HG03432 (cell line): ENCODE data around the gene NEUROG3.
"Not testable (repeated sequence)": the region's sequence is repeated elsewhere in the genome, so short reads cannot be mapped to it uniquely, and the experiment has no call there.

ENCODE experiments used
- ATAC-seq: cut with Tn5 transposase; IDR thresholded peaks from one replicate; pipeline ENCODE4 v1.9.1; 2021; ENCODE audit warnings: mild to moderate bottlenecking, moderate library complexity; ENCODE audit not compliant: unreplicated experiment

Gene NEUROG3

DNA sequence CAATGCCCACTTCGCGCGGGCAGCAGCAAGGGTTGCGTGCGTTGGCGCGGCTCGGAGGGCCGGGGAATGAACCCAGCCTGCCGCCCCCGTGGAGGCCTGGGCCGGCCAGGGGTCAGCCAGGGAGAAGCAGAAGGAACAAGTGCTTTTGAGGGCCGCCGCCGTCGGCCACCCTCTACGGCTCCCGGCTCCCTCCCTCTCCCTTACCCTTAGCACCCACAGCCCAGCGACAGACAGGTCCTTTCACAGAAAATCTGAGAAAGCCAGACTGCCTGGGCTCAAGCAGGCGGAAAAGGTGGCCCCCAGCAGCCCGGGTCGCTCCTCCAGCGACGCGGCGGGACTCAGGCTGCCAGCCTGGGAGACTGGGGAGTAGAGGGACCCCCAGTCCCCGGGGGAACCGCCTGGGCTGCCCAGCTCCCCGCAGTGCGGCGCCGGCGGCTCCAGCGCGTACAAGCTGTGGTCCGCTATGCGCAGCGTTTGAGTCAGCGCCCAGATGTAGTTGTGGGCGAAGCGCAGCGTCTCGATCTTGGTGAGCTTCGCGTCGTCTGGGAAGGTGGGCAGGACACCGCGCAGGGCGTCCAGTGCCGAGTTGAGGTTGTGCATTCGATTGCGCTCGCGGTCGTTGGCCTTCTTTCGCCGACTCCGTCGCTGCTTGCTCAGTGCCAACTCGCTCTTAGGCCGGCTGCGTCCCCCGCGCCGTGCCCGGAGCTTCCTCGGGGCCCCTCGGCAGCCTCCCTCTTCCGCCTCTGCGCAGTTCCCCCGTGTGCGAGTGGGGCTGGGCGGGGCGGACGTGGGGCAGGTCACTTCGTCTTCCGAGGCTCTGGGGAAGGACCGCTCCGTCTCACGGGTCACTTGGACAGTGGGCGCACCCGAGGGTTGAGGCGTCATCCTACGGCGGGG, 815 bp downstream of the NEUROG3 start:
- ATAC-seq = no peak

DNA sequence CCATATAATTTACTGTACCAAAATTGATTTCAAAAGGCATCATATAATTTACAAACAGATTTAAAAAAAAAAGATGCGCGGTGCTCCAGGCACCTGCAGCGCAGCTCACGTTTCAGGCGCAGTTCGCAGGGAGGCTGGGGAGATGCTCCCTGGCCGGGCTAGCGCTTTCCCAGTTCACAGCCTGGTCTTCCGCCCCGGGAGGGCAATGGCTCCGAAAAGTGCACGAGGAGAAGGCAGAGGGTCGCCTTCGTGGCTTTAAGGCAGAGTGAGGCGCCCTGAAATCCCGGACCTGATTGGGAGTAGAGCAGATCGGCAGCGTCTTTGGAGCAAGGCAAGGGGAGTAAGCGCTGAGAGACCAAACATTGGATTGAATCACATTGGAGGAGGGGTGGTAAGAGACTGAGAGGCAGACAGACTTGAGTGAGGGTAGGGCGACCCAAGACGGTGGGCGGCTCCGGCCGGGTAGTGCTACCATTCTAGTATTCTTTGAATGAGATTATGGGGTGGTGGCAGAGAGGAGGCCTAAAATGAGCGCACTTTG, 1.5 kb downstream of the NEUROG3 start:
- no peak for ATAC-seq

DNA sequence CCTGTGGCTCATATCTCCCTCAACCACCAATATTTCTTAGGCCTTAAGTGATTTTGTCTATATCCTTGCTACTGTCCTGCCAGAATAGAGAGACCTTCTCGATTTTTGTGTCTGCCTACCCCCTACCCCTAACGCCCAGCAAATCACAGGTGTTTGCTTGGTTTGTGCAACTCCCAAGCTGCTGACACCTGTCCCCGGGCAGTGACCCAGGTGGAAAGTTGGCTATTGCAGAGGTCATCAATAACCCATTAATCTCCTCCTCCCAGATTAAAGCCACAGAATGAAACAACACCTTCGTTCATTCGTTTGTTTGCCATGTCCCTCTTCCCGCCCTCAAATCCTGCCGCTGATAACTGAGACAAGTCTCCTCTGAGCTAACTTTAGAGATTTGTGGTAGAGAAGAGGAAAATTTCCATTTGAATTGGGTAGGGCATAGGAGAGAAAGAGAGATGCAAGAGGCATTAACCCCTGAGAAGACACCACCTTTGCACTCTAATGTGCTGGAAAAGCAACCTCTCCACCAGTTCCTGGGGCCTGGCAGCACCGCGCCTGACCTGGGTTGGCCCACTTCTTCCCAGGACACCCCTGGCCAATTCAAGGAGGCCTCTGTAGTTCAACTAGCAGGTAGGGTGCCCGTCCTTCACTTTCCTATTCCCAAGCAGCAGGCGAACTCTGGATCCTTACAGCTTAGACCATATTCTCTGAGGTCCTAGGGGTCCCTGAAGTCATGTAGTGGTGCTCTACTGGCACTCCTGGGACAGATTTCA, 3.0 kb downstream of the NEUROG3 start:
- no peak for ATAC-seq

DNA sequence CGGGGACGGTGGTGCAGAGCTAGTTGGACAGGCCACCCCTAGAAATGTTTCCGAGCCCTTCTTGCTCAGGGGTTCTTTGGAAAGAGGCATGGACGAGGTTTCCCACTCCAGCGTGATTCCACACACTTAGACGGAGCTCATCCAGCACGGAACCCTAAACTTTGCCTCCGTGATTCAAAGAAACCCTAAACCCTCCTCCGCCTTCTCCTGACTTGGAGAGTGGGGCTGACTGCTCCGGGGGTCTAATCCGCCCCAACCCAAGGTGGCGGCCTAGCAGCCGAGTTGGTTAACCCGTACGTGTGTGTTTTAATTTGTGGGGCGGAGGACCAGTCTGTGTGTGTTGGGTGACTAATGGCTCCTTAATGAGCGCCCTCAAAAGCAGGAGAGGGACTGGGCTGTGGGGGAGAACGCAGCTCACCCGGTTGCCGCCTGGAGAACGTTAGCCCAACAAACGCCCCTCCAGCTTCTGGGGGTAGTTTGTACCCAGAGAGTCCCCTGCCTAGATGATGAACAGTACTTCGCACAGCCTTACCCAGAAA, 3.8 kb downstream of the NEUROG3 start:
- no peak for ATAC-seq

DNA sequence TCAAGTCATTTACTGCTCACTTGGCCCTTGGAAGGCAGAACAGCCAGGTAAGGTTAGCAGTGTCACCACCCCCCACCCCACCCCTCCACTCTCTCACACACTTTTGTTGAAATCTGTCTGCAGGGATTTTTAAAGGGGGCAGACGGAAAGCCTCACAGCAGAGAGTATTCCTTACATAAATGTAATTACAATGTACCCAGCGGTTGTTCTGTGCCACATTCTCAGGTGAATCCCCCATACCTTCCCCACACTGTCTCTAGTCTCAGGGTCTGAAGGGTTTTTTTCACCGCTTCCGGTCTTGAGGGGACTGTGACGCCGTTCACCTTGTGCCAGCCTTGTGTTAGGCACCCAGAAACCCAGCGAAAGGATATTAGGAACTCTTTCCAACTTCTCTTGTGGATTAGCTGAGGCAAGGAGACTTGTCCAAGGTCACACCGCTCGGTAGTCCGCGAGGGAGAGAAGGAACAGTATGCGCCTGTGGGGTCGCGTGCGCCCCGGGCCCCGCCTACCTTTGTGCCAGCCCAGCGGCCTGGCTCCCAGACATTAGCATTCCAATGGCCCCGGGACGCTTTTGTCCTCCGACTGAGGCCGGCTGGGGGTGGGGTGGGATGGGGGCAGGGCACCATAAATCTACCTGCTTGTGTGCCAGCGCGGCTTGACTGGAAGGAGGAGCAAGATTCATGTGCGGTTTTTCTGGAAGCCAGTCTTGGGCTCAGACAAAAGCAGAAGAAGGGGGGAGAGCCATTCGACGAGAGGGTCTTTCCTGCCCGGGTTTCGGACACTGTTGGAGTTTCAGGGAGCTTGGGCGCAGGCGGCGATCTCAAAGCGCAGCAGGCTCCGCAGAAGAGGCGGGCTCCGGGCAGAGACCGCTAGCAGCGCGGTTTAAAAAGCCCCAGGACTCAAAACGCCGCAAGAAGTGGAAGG, 4.5 kb downstream of the NEUROG3 start:
- ATAC-seq = no peak

DNA sequence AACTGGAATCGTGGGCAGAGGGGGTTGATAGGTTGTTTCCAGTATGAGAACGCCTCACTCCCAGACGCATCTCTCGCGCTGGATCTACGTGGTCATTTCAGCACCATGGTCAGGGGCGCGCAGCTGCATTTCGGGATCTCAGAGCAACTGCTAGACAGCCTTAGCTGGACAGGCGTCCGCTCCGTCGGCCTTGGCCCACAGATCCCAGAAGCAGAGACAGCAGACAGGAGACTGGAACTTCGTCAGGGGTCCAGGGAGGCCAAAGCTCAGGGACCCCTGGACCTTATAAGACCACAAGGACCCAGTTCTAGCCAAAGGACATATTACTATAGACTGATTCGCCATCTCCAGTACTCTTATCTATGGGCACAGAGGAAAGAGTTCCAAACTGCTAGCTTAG, 5.3 kb downstream of the NEUROG3 start:
- ATAC-seq = no peak

DNA sequence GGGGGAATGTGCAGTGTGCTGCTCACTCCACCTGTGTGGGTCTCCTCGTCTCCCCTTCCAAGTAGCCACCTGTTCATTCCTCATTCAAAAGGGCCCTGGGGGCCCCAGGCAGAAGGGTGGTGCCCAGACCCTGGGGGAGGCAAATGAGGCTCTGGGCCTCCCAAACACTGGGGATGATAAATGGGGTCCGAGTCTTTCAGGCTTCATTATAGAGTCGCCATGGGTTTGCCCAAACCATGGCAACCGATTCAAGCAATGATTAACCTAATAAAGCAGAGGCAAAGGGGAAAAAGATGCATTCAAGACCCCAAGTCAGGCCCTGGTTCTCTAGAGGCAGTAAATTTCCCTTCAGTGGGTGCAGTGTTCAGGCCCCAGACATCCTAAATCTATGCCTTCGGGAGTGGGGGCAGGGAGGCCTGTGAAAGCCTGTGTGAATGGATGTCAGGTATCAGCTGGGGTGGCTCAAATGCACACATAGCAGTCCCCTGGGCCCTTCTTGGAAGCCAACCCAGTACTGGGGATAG, 10.4 kb downstream of the NEUROG3 start:
- ATAC-seq = no peak

DNA sequence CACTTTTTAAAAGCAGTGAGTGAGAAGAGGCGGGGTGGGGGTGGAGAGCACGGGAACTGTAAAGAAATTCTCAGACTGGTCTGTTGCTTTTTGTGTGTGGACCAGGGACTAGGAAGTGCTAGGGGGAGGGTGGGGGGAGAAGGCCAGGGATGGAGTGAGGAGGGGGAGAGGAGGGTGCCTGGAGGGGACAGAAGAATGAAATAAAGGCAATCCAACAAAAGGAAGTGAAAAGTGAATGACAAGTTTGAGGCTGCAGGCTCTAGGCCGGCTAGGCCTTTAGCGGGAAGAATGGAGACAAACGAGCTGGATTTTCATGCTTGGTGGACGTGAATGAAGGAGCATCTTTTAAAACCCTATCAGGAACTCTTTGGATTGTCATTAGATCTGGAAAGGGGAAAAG, 13.7 kb downstream of the NEUROG3 start:
- ATAC-seq = no peak

DNA sequence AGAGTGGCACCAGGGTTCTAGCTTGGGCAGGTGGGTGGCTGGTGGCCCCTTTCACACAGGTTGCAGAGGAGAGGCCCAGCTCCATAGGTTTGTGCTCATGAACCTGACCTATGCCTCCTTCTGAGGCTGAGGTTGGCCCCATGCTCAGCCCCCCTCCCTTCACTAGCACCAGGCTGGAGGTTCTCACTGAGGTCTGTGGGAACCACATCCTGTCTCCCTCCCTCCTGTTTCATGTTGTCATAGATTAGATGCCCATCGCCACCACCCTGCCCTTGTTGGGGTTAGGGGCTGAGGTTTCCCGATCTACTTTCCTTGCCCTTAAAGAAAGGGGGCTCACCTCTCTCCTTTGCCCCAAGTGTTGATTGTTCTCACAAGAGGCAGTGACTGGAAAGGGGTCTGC, 14.7 kb downstream of the NEUROG3 start:
- no peak for ATAC-seq

DNA sequence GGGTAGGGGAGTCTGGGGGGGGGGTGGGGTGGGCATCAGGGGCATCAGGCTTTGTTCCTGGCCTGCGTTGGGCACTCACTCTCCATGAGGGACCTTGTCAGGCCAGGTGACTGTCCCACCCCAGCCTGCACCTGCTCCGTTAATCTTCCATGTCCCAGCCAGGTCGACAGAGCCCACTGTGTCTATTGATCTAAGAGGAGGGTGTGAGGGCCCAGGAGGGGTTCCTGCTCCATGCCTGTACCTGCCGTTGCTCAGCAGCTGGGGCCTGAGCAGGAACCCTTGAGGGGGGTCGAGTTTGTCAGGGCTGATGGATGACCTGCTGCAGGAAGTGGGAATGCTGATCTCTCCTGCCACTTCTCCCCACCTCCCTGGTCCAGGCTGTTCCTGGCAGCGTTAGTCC, 18.6 kb downstream of the NEUROG3 start:
- no peak for ATAC-seq

DNA sequence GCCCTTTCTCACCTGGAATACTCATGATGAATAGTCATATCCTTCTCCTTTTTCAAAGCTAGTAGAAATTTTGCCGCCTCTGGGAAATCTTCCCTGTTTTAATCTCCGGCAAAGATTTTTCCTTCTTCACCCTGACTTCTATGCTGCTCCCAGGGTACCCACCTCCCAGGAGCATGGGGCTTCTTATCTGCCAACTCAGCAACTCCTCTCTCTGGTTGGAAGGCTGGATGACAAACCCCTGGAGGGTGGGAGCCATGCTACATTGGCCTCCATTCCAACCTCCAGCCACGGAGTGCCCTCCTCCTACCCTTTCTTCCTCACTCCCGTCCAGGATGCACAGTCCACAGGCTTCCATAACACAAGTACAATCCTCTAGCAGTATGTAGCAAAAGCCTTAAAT, 19.9 kb downstream of the NEUROG3 start:
- ATAC-seq = no peak

DNA sequence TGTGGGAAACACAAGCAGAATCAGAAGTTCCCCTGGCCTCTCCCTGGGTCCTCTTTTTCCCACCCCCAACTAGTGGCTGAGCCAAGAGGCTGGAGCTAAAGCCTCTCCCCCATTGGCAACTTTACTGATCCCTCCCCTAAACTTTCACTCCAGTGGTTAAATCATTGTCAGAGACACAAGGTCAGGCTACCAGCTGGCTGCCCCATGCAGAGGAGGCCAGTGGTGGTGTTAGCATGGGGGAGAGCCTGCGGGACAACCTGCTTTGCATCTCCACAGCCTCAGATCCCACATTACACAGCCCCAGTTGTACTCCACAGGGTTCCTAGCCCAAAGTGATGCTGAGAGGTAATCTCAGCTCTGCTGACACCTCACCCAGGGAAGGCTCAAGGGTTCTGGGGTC, 21.0 kb downstream of the NEUROG3 start:
- ATAC-seq = no peak

DNA sequence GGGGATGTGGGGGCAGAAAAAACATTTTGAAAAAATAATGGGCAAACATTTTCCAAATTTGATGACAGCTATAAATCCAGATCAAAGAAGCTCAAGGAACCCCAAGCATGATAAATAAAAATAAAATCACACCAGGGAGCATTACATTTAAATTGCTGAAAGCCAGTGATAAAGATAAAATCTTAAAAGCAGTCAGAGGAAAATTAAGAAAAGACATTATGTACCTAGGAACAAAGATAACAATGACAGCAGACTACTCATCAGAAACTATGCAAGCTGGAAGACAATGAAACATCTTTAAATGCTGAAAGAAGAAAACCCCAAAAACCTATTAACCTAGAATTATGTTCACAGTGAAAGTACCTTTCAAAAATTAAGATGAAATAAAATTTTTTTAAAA, 23.3 kb downstream of the NEUROG3 start:
- no peak for ATAC-seq

DNA sequence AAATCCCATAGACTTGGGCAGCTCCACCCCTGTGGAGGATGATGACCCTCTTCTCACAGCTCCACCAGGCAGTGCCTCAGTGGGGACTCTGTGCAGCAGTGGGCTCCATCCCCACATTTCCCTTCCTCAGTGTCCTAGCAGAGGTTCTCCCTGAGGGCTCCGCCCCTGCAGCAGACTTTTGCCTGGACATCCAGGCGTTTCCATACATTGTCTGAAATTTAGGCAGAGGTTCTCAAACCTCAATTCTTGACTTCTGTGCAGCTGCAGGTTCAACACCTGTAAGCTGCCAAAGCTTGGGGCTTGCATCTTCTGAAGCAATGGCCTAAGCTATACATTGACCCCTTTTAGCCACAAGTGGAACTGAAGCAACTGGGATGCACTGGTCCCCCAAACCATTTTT, 31.8 kb downstream of the NEUROG3 start:
- no peak for ATAC-seq

DNA sequence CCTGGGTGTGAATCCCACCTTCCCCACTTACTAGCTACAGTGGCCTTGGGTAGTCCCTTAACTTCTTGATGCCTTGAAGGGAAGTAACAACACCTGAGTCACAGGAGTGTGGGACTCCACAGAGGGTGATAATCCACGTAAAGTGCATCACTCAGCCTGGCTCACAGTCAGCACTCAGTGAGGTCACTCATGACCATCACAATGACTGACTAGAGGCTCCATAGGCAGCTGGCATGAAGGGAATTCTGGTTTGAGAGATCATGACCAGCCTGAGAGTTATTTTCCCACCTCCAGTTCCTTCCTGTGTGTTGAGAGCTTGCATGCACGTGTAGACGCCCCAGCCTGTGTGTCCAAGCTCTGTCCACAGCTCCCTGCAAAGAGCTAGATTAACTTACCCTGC, 34.8 kb downstream of the NEUROG3 start:
- no peak for ATAC-seq

DNA sequence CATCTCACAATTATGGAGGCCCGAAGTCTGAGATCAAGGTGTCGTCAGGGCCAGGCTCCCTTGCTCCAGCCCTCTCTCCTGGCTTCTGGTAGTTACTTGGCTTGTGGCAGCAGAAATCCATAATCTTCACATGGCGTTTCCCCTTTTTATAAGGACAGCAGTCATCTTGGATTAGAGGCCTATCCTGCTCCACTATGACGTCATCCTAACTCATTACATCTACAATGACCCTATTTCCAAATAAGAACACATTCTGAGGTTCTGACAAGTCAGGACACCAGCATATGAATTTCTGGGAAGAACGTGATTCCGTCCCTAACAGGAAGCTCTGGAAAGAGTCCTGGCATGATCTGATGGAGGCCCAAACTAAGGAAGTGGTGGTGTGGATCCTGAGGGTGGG, 35.8 kb downstream of the NEUROG3 start:
- ATAC-seq = no peak

DNA sequence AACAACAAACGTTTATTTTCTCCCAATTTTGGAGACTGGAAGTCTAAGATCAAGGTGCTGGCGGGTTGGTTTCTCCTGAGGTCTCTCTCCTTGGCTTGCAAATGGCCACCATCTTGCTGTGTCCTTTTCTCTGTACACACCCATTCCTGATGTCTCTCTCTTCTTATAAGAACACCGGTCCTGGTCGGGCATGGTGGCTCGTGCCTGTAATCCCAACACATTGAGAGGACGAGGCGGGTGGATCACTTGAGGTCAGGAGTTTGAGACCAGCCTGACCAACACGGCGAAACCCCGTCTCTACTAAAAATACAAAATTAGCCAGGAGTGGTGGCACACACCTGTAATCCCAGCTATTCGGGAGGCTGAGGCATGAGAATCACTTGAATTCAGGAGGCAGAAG, 36.7 kb downstream of the NEUROG3 start:
- ATAC-seq = not testable (repeated sequence)

DNA sequence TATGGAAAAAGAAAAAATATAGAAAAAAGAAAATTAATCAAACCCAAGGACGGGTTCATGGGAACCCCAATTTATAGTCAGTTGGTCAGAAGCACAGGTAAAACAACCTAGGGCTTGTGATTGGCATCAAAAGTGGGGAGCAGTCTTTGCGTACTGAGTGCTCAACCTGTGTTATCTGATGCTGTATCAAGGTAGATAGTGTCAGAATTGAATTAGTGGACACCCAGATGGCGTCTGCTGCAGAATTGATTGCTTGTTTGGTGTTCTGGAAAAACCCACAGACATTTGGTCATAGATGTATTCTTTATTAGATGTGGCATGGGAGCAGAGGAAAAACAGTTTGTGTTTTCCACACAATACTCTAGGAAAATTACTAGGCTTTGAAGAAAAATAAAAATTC, 39.6 kb downstream of the NEUROG3 start:
- ATAC-seq = no peak

DNA sequence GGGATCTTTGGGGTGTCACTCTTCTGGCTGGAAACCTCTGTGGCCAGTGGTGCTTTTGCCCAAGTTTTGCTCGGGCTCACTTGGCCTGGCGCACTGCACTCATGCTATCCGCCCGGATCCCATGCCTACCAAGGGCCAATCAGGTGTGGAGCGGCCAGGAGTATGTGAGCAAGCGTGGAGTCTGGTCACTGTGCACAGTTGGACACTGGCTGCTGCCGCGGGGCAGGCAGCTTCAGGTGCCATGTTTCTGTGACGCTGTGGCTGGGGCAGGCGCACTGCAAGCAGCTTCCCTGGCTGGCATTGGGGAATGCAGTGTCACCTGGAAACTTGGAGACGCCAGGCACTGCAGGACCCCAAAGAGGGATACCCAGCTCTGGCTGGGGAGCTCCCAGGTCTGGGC, 45.3 kb downstream of the NEUROG3 start:
- ATAC-seq = no peak
